Measurements from ENCODE around the gene NFATC2. TPM values are rescaled to one million over a fixed set of nuclear protein-coding genes. Genes with fewer than 3 reads are reported as not detected.

Gene NFATC2
- total and polyA plus RNA-seq, 2 of the 8 experiments (the other 6 are each of a cell fraction or from before 2014, with no cell fraction given), result 0.27 to 0.91 TPM

DNA sequence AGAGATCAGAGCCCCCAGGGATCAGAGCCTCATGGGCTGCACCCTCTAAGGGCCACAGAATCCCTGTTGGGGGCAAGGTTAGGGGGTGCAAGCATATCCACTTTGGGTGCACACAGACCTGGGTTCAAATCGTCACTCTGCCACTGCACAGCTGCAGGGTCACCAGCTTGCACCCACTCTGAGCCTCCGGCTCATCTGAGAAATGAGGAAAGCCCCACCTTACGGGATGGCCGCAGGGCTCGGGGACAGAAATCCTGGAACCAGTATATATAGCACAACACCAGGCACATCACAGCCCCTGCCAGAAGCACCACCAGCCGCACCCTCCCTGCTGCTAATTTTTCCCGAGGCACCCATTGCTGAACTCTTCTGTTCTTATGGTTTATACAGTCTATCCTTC, 169.6 kb downstream of the NFATC2 start (continued):
- TF ChIP-seq KDM1A (IDR thresholded peaks at IDR 0.05; ENCODE audit: borderline replicate concordance, low read length), result no peak
- no peak for TF ChIP-seq TAF7 (optimal IDR thresholded peaks at IDR 0.05; ENCODE audit: borderline replicate concordance, low read depth, low read length)
- no peak for TF ChIP-seq RXRA (IDR thresholded peaks at IDR 0.05; ENCODE audit: insufficient read depth, low read depth, low read length)
- no peak for TF ChIP-seq TCF12 (IDR thresholded peaks at IDR 0.05; ENCODE audit: low read depth, low read length)
- TF ChIP-seq JUND (IDR thresholded peaks at IDR 0.05; ENCODE audit: low read length), result no peak
- no peak for TF ChIP-seq EGR1 (IDR thresholded peaks at IDR 0.05; ENCODE audit: borderline replicate concordance, low read depth, low read length)
